Stimulated activated naive CD8-positive, alpha-beta T cell treated with anti-CD3 and anti-CD28 coated beads, Interleukin-15, Interleukin-2, amounts not matched to agents 100 U/mL and 50 U/mL, for 24 hours (primary cell): Measurements from ENCODE around the gene TUBD1.

Source experiments
- ATAC-seq: fragments of 150-1000 bp; cut with Tn5 transposase; one replicate; pipeline ENCODE4 v1.10.0; 2021
- DNase-seq: peaks from one replicate; pipeline ENCODE4 v3.0.0; 2021

Gene TUBD1

GRCh38 chr17:59825533-59826322 is 67.0 kb downstream of the TUBD1 start:
- peak; percentile 74 for ATAC-seq

GRCh38 chr17:59815965-59816364 is 76.8 kb downstream of the TUBD1 start:
- DNase-seq (no peak), ATAC-seq (no peak)

More at GRCh38 chr17:59825533-59826322, 67.0 kb downstream of the TUBD1 start:
- DNase-seq = peak; percentile 46

- DNase-seq (no peak), ATAC-seq (no peak)
Observed at GRCh38 chr17:59814685-59815084, 78.1 kb downstream of the TUBD1 start.

GRCh38 chr17:59814276-59814675 is 78.5 kb downstream of the TUBD1 start:
- no peak for DNase-seq
- ATAC-seq = no peak

GRCh38 chr17:59812139-59812538 is 80.6 kb downstream of the TUBD1 start:
- ATAC-seq = peak; percentile 49
- DNase-seq = no peak

GRCh38 chr17:59811209-59811608 is 81.5 kb downstream of the TUBD1 start:
- DNase-seq = no peak
- no peak for ATAC-seq

GRCh38 chr17:59810894-59811153 is 81.9 kb downstream of the TUBD1 start:
- DNase-seq = no peak

More at GRCh38 chr17:59810894-59811153, 81.9 kb downstream of the TUBD1 start:
- ATAC-seq = no peak
